ENCODE results near the gene USP22.

DNA sequence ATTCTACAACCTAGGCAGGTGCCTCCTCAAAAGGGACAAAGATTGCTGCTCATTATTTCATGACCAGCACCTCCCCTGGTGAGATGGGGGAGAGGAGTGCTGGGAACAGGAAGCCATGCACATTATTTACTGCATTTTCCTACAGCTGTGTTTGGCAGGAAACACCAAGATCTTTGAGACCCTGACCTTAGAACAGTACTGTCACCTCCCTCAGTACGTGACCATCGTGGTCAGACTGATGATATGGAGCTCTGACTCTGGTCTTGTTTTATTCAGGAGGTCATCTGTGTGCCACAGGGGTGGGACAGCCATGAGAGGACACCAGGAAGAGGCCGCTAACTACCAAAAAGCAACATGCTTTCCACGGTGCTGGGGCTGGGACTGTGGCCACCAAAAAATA, 37.4 kb downstream of the USP22 start:
- TF ChIP-seq, protein P1, sequence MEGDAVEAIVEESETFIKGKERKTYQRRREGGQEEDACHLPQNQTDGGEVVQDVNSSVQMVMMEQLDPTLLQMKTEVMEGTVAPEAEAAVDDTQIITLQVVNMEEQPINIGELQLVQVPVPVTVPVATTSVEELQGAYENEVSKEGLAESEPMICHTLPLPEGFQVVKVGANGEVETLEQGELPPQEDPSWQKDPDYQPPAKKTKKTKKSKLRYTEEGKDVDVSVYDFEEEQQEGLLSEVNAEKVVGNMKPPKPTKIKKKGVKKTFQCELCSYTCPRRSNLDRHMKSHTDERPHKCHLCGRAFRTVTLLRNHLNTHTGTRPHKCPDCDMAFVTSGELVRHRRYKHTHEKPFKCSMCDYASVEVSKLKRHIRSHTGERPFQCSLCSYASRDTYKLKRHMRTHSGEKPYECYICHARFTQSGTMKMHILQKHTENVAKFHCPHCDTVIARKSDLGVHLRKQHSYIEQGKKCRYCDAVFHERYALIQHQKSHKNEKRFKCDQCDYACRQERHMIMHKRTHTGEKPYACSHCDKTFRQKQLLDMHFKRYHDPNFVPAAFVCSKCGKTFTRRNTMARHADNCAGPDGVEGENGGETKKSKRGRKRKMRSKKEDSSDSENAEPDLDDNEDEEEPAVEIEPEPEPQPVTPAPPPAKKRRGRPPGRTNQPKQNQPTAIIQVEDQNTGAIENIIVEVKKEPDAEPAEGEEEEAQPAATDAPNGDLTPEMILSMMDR (IDR thresholded peaks at IDR 0.05): no peak
- TF ChIP-seq POLR2AphosphoS5 (IDR thresholded peaks at IDR 0.05): no peak
- TF ChIP-seq POLR2A (IDR thresholded peaks at IDR 0.05): no peak
- no peak for TF ChIP-seq EP300 (IDR thresholded peaks at IDR 0.05)

All from stomach (tissue), 4 donors.